Suppressor macrophage treated with lipopolysaccharide for 1 hour (primary cell): ENCODE results near the gene CCDC83.
"Not testable (repeated sequence)": the region's sequence is repeated elsewhere in the genome, so short reads cannot be mapped to it uniquely, and the experiment has no call there.

Experiments used
- DNase-seq, 3 donors: peaks; one replicate each; pipeline ENCODE4 v3.0.0-alpha.2; 2020 to 2022

The CCDC83 gene

GRCh38 chr11:85889676-85890579, 34.7 kb downstream of the CCDC83 start:
- DNase-seq = no peak

GRCh38 chr11:85893395-85893794, 38.2 kb downstream of the CCDC83 start:
- no peak for DNase-seq

GRCh38 chr11:85896876-85897275, 41.7 kb downstream of the CCDC83 start:
- DNase-seq = peak in 2 of 3 donors; percentile 46 to 60

GRCh38 chr11:85898456-85898855, 43.3 kb downstream of the CCDC83 start:
- no peak for DNase-seq

- no peak for DNase-seq
Measured at GRCh38 chr11:85902353-85902752, 47.2 kb downstream of the CCDC83 start.

- DNase-seq = no peak
Measured at GRCh38 chr11:85903406-85903805, 48.2 kb downstream of the CCDC83 start.

- DNase-seq = no peak
Measured at GRCh38 chr11:85903811-85904210, 48.6 kb downstream of the CCDC83 start.

- no peak for DNase-seq
Measured at GRCh38 chr11:85912414-85912813, 57.2 kb downstream of the CCDC83 start.

- peak; percentile 68 to 89 (median 84) for DNase-seq
Measured at GRCh38 chr11:85913513-85913912, 58.3 kb downstream of the CCDC83 start.

- no peak for DNase-seq
Measured at GRCh38 chr11:85914425-85914824, 59.2 kb downstream of the CCDC83 start.

- DNase-seq = no peak
Measured at GRCh38 chr11:85918910-85919794, 64.0 kb downstream of the CCDC83 start.

- no peak for DNase-seq
Measured at GRCh38 chr11:85922367-85922766, 67.2 kb downstream of the CCDC83 start.

- DNase-seq = no peak
Measured at GRCh38 chr11:85923455-85923854, 68.3 kb downstream of the CCDC83 start.

GRCh38 chr11:85926653-85927214, 71.6 kb downstream of the CCDC83 start:
- DNase-seq = not testable (repeated sequence)

GRCh38 chr11:85930879-85931366, 75.7 kb downstream of the CCDC83 start:
- DNase-seq = no peak

GRCh38 chr11:85934596-85935169, 79.5 kb downstream of the CCDC83 start:
- DNase-seq = no peak

GRCh38 chr11:85935751-85936150, 80.6 kb downstream of the CCDC83 start:
- DNase-seq = no peak

- DNase-seq = peak in 1 of 3 donors; percentile 42
Measured at GRCh38 chr11:85937835-85938234, 82.7 kb downstream of the CCDC83 start.

GRCh38 chr11:85939099-85940015, 84.2 kb downstream of the CCDC83 start:
- peak in 1 of 3 donors; percentile 17 for DNase-seq

GRCh38 chr11:85941380-85941973, 86.3 kb downstream of the CCDC83 start:
- DNase-seq = peak; percentile 67 to 74 (median 70)

- DNase-seq = peak in 1 of 3 donors; percentile 15
Measured at GRCh38 chr11:85945296-85945695, 90.1 kb downstream of the CCDC83 start.
